Stimulated activated CD8-positive, alpha-beta memory T cell treated with anti-CD3 and anti-CD28 coated beads, Interleukin-4, amount 100 ng/mL, for 48 hours (primary cell): ENCODE results near the gene SLC35E4.
"Not testable (repeated sequence)": the region's sequence is repeated elsewhere in the genome, so short reads cannot be mapped to it uniquely, and the experiment has no call there.

Experiments
- DNase-seq: peaks from one replicate; pipeline ENCODE4 v3.0.0-alpha.2; 2020

The SLC35E4 gene

GRCh38 chr22:30654361-30654760, 18.8 kb downstream of the SLC35E4 start:
- no peak for DNase-seq

DNA sequence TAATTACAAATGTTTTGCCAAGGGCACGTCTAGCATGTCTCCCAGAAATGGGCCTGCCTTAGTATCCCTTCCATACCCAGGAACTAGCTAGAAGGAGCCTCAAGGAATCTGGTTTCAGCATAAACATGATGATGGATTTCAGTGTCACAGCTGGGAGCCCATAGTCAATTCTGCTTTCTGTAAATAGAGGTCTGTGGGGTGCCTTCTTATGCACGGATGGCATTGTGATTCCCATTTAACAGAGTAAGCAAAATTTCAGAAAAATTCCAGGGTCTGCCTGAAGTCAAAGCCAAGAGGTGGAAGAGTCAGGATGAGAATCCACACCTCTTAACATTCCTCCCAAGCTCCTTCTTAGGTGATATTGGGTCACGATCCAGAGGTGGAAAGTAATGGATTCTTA, 20.0 kb downstream of the SLC35E4 start:
- no peak for DNase-seq

DNA sequence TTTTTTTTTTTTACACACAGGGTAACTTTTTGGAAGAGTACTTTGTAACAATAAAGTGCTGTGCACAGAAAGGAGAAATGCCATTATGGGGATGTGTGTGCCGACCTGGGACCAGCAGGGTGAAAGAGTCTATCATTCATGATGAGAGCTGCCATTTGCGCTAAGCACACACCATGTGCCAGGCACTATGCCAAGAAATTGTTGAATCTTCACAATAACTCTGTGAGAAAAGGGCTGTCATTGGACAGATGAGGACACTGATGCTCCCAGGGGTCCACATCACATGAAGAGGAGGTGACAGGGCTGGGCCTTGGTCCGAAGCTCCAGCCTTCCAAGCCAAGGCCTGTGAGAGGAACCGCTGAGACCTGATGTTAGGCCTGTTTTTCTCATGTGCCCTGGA, 26.5 kb downstream of the SLC35E4 start:
- no peak for DNase-seq

DNA sequence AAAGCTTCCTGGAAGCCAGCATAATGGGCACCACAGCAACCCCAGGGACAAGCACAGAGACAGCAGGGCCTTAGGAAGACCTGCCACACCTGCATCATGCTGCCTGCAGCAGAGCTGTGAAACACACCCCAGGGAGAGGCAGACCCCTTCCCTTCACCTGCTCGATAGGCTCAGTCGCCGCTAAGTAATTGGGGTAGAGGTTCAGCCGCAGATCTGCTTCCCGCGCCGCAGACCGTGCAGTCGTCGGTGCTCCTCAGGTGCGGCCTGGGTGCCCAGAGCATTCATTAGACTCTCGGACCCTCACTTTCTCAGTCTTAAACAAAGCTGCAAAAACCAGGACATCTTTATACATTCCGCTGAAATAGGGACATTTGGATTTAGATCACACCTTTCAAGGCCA, 29.2 kb downstream of the SLC35E4 start:
- DNase-seq: no peak

- DNase-seq: no peak
These were observed 29.7 kb downstream of the SLC35E4 start for GRCh38 chr22:30665266-30665665.

- DNase-seq: no peak
These were observed 30.2 kb downstream of the SLC35E4 start for GRCh38 chr22:30665786-30666185.

DNA sequence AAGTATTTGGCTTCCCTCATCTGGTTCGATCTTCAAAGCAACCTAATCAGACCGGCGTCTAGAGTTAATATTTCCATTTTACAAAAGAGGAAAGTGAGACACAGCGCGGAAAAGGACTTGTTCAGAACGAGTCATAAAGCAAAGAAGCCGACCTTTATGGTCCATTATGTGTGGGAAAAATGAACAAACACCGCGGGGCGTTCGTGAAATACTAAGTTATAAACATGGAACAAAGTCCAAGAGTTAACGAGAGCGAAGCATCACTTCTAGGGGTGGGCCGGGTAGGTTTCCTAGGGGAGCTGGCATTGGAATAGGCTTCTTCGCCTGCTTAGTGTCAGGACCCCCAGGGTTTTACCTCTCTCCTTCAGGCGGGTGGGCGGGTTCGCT, 31.5 kb downstream of the SLC35E4 start:
- DNase-seq: peak; percentile 41

DNA sequence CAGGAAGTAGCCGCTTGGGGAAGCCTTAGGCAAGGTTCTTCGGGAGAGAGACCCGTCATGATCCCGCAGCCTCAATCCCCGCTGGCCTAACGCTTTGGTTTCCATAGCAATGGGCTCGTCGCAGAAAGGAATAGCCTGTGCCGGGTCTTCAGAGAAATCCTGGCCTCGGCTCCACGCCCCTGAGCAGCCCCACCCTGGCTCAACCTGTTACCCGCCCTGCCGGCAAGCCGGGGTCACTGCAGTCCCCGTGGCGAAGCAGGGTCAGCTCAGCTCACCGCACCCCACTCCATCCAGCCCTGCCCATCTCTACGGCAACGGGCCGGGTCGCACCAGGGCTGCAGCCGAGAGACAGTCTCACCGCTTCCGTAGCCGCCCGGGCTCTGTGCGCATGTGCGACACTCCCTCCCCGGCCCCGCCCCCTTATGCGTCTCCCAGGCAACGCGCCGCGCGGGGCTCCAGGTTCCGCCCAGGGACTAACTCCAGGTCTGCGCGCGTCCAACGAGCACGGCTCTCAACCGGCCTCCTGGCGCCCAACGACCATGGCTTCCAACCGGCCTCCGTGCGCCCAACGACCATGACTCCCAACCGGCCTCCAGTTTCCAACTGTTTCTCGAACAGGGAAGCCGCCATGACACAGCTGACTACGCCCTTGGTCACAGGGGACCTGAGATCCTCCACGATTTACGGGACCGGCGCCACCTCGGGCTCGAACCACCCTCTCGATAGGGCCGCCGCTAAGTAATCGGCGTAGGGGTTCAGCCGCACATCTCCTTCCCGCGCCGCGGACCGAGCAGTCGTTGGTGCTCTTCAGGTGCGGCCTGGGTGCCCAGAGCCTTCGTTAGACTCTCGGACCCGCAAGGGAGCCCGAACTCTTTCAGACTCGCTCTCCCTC, 32.2 kb downstream of the SLC35E4 start, which contains the start of gene DUSP18:
Gene DUSP18, minus strand, starts transcription at position 382 of the 892 bp plus-strand sequence. CDS start 3,872 bp downstream, outside the sequence.
- DNase-seq: peak; percentile 98

DNA sequence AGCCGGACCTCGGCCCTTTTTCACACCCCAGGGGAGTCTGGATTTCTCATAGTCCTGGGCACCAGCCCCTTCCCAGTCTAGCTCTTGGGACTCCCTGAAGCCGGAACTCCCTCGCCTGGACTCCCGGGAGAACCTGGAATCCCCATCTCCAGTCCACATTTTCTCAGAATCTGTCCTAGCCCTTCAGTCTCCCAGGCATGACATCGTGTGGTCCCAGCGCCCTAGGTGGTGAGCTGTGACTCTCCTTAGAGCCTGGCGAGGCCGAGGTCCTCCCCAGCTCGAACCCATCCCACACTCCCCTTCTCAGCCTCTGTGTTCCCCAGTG, 32.8 kb downstream of the SLC35E4 start:
- no peak for DNase-seq

DNA sequence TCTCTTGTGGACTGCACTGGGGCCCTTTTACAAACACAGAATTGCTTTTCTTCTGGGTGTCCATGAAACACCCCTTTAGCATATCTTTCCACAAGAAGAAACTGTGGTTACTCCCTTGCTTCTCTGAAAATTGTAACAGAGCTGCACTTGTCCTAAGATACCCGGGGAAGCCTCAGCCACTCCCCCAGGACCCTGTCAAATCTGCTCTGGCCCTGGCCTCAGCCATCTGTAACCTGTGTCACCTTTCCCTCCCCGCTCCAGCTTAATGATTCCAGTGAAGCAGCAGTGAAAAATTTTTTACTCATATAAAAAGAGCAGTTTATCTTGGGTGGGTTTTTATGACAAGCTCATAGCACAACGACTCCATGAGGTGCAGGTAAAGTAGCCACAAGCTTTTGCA, 35.5 kb downstream of the SLC35E4 start:
- DNase-seq: no peak

GRCh38 chr22:30673136-30673535, 37.6 kb downstream of the SLC35E4 start:
- no peak for DNase-seq

GRCh38 chr22:30674482-30674881, 38.9 kb downstream of the SLC35E4 start:
- DNase-seq: no peak

DNA sequence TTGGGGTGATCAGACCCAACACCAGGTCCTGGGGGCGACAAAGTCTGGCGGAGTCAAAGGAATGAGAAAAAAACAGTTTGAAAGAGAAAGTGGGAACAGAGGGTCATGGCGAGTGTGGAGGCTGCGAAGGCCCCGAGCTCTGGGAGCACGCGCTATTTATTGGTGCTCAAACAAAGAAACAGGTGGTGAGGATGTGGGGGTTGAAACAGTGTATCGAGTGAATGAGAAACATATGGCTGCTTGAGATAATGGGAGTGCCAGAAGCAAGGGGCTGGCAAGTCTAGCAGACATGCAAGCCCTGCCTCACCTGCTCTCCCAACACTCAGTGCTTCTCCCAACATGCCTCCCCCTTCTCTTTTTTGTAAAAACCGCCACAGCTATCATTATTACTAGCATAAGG, 39.9 kb downstream of the SLC35E4 start:
- no peak for DNase-seq

DNA sequence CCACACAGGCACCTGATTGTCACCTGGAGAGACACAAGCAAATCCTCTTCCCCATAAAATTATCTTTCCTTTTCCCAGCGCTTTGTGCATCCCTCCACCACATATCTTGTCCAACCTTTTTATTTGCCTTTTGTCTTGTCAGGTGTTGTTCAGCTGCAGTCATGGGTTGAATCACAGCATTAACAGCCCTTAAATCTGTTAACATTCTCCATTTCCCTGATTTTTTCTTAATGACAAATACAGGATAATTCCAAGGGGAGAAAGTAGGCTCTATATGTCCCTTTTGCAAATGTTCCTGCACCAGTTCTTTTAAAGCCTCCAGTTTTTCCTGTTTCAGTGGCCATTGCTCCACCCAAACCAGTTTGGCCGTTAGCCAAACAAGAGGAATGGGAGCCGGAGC, 41.0 kb downstream of the SLC35E4 start:
- DNase-seq: not testable (repeated sequence)

DNA sequence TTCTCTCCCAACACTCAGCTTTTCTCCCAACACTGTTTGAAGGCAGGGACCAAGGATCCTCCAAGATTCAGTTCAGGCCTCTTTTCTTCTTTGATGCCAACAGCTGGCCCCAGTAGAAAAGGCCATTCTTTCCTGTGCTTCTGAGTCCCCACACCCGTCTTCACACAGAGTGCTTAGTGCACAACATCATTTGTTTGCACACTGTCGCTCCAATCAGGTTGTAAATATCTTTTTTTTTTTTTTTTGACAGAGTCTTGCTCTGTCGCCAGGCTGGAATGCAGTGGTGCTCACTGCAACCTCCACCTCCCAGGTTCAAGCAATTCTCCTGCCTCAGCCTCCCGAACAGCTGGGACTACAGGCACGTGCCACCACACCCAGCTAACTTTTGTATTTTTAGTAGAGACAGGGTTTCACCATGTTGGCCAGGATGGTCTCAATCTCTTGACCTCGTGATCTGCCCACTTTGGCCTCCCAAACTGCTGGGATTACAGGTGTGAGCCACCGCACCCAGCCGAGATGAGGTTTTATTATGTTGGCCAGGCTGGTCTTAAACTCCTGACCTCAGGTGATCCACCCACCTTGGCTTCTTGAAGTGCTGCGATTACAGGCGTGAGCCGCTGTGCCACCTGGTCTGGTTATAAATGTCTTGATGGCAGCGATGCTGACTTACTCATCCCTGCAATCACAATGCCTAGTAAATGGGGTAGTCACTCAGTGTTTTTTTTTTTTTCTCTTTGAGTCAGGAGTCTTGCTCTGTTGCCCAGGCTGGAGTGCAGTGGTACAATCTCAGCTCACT, 44.5 kb downstream of the SLC35E4 start:
- DNase-seq: not testable (repeated sequence)

- no peak for DNase-seq
These were observed 45.6 kb downstream of the SLC35E4 start for GRCh38 chr22:30680991-30681770.

- no peak for DNase-seq
These were observed 46.2 kb downstream of the SLC35E4 start for GRCh38 chr22:30681831-30682230.

- DNase-seq: no peak
These were observed 49.6 kb downstream of the SLC35E4 start for GRCh38 chr22:30685178-30685577.

DNA sequence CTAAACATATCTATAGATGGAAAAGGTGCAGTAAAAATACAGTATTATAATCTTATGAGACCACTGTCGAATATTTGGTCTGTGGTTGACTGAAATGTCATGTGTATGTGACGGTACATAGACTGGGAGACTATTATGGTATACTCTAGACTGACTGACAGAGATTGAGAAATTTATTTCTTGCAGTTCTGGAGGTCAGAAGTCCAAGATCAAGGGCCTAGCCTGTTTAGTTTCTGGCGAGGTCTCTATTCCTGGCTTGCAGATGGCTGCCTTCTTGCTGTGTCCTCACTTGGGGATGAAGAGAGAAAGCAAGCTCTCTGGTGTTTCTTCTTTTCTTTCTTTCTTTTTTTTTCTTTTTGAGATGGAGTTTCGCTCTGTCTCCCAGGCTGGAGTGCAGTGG, 51.8 kb downstream of the SLC35E4 start:
- DNase-seq: no peak

DNA sequence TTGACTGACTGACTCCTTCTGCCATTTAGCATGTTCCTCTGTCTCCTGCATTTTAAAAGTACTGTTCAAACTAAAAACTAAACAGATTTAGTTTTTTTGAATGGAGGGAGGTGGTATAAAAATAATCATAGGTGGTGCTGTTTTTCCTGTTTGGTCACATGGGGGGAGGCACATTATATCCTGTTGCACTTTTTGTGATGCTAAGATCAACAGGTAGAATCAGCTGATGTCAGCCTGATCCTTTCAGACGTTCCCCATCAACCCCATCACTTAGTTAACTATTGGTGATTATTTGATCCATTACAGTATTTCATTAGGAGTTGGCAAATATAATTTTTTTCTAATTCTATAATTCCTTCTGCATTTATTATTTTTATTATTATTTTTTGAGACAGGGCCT, 54.0 kb downstream of the SLC35E4 start:
- no peak for DNase-seq

DNA sequence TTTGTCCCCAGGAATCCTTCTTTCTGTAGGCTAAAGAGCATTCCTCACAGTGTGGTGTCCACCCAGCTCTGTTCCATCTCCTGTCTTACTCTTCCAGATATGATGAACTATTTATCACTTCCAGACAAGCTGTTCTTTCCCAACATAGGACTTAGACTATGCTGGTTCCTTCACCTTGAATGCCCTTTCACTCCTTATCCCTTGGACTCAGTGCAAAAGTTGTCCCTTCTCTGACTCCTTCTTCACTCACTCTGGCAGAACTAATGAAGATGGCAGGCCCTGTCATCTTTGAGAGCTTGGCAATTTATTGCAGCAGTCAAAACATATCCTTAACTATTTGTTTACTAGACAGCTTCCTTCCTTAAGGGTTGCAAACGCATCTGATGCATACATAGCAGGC, 55.6 kb downstream of the SLC35E4 start:
- DNase-seq: no peak

GRCh38 chr22:30694171-30694639, 58.6 kb downstream of the SLC35E4 start:
- DNase-seq: peak; percentile 75
